Keratinocyte (primary cell): ENCODE data around the gene POMT1.

Experiments
- CTCF ChIP-seq, 3 experiments: IDR thresholded peaks in 1 of 3; conservative IDR thresholded peaks in 1 of 3; optimal IDR thresholded peaks in 1 of 3; 2 replicates in 2 of 3; 3 replicates in 1 of 3; pipeline versions ENCODE3 to v1.5.1; 2011; ENCODE audit warnings: low read length in 3 of 3, mild to moderate bottlenecking in 3 of 3, moderate library complexity in 2 of 3, control low read depth in 1 of 3, inconsistent platforms in 1 of 3; ENCODE audit not compliant: insufficient read depth in 2 of 3; ENCODE audit errors: extremely low read depth in 1 of 3
- EZH2 ChIP-seq: IDR thresholded peaks from one replicate; pipeline ENCODE4 v1.6.1; 2012; ENCODE audit warnings: inconsistent platforms, mild to moderate bottlenecking, low read length, moderate library complexity

- TF ChIP-seq CTCF (optimal IDR thresholded peaks at IDR 0.05 in 1 of 3, IDR thresholded peaks at IDR 0.05 in 1 of 3, conservative IDR thresholded peaks at IDR 0.05 in 1 of 3; ENCODE audit: extremely low read depth in 1 of 3, insufficient read depth in 2 of 3, low read length in 3 of 3) (no peak), EZH2 (no peak)
These were observed 18.0 kb upstream of the POMT1 start for GRCh38 chr9:131484560-131485185.
